K562 (cell line): ENCODE data around the gene REEP2. TPM values are rescaled to one million over a fixed set of nuclear protein-coding genes. Genes with fewer than 3 reads are reported as not detected.
A peak's percentile ranks its signal among the peaks of the same experiment; 100 is the strongest.

ENCODE experiments used
- ATAC-seq: fragments of 200-7000 bp; cut with Tn5 transposase; 3 replicates; pipeline ENCODE4 v1.9.1; 2020; ENCODE audit warnings: moderate library complexity
- BruUV-seq: library from RNA; stranded (reverse); fragments of 400-500 nt; replicated peaks from 2 replicates; lab custom pipeline; 2021; lab: Mats Ljungman, UMichigan
- CTCF ChIA-PET: fragments of 300-600 bp; formaldehyde crosslinking; extraction: SDS; loops from one replicate; lab custom pipeline; 2021; ENCODE audit warnings: low intra/inter-chr PET ratio; lab: Yijun Ruan, JAX
- POLR2A ChIA-PET: fragments of 300-600, 350-650 bp; sonication (Branson Sonifier 250); formaldehyde crosslinking; extraction: SDS; loops from one replicate; lab custom pipeline; 2021; ENCODE audit warnings: antibody characterized with exemption, inconsistent platforms; lab: Yijun Ruan, JAX
- DNase-seq, 4 experiments: peaks; one replicate each; pipeline versions ENCODE4 v3.0.0 to v3.0.0-alpha.2; 2011 to 2018; ENCODE audit warnings: low spot score in 3 of 4, mixed read lengths in 3 of 4; ENCODE audit errors: extremely low read depth in 1 of 4
- FAIRE-seq: peaks from 2 replicates; lab custom pipeline; 2011; peaks lifted over from hg19 to GRCh38; lab: Jason Lieb, UNC
- H2AFZ ChIP-seq: 2 replicates; pipeline ENCODE4 v1.6.0; 2011; ENCODE audit warnings: low read depth, low read length, control low read depth, inconsistent platforms
- H3K27ac ChIP-seq: fragments of 200-600 bp; 3 replicates; pipeline ENCODE4 v1.8.0; 2011; ENCODE audit warnings: low read depth, mild to moderate bottlenecking, control low read depth, inconsistent platforms, low read length, moderate library complexity, mixed read lengths; ENCODE audit errors: extremely low read depth
- H3K27me3 ChIP-seq, 2 experiments: fragments of 300-600 bp in 1 of 2; 2 replicates in 1 of 2; 3 replicates in 1 of 2; pipeline versions ENCODE4 v1.6.0 to v1.8.0; 2011; ENCODE audit warnings: inconsistent platforms in 2 of 2, low read length in 2 of 2, mild to moderate bottlenecking in 1 of 2, mixed read lengths in 1 of 2, moderate library complexity in 1 of 2; ENCODE audit not compliant: control insufficient read depth in 2 of 2, insufficient read depth in 2 of 2
- H3K36me3 ChIP-seq: fragments of 300-600 bp; 3 replicates; pipeline ENCODE4 v1.8.0; 2011; ENCODE audit warnings: mild to moderate bottlenecking, low read length, inconsistent platforms; ENCODE audit not compliant: control insufficient read depth, insufficient read depth
- H3K4me1 ChIP-seq, 2 experiments: fragments of 200-600 bp in 1 of 2; replicated peaks in 1 of 2; 2 replicates in 1 of 2; 3 replicates in 1 of 2; pipeline versions ENCODE4 v1.5.1 to v1.8.0; 2011; ENCODE audit warnings: inconsistent platforms in 2 of 2, low read length in 2 of 2, mild to moderate bottlenecking in 1 of 2, mixed read lengths in 1 of 2, moderate library complexity in 1 of 2; ENCODE audit not compliant: control insufficient read depth in 2 of 2, insufficient read depth in 2 of 2
- H3K4me2 ChIP-seq: 2 replicates; pipeline ENCODE4 v1.6.1; 2011; ENCODE audit warnings: low read length, control low read depth, inconsistent platforms, mixed read lengths; ENCODE audit not compliant: insufficient read depth
- H3K4me3 ChIP-seq: fragments of 200-600 bp; sonication (generic), shearing (Covaris generic); 2 replicates; pipeline ENCODE4 v1.5.1; 2016; ENCODE audit warnings: control low read depth, inconsistent platforms
- H3K79me2 ChIP-seq: fragments of 200-600 bp; 3 replicates; pipeline ENCODE4 v1.8.0; 2011; ENCODE audit warnings: low read length, inconsistent platforms; ENCODE audit not compliant: control insufficient read depth, insufficient read depth
- H3K9ac ChIP-seq, 2 experiments: 2 replicates each; pipeline versions ENCODE4 v1.6.0 to v1.6.1; 2011; ENCODE audit warnings: low read depth in 2 of 2, low read length in 2 of 2, control low read depth in 1 of 2, inconsistent platforms in 1 of 2, mild to moderate bottlenecking in 1 of 2, mixed read lengths in 1 of 2; ENCODE audit not compliant: insufficient read depth in 1 of 2
- H3K9me1 ChIP-seq: one replicate; pipeline ENCODE4 v1.6.0; 2011; ENCODE audit warnings: inconsistent platforms, mild to moderate bottlenecking, low read length, moderate library complexity; ENCODE audit not compliant: control insufficient read depth, insufficient read depth
- H3K9me3 ChIP-seq: replicated peaks from 2 replicates; pipeline ENCODE4 v1.5.1; 2011; ENCODE audit warnings: low read depth, low read length, inconsistent platforms; ENCODE audit not compliant: control insufficient read depth, insufficient read depth
- H4K20me1 ChIP-seq: replicated peaks from 2 replicates; pipeline ENCODE4 v1.6.1; 2011; ENCODE audit warnings: low read length, inconsistent platforms, mixed read lengths; ENCODE audit not compliant: control insufficient read depth, insufficient read depth
- AFF4 ChIP-seq: sonication (generic); formaldehyde crosslinking; IDR thresholded peaks from 2 replicates; pipeline ENCODE4 v1.8.0; 2023; ENCODE audit warnings: mild to moderate bottlenecking, missing genetic modification reagents
- ATF3 ChIP-seq, 2 experiments: fragments of 450-650 bp in 1 of 2; sonication (generic) in 1 of 2; formaldehyde crosslinking in 1 of 2; IDR thresholded peaks in 1 of 2; conservative IDR thresholded peaks in 1 of 2; 2 replicates each; pipeline versions ENCODE4 v1.6.1 to v1.8.1; 2016 to 2023; ENCODE audit warnings: mild to moderate bottlenecking in 2 of 2, moderate library complexity in 2 of 2, inconsistent platforms in 1 of 2, missing genetic modification reagents in 1 of 2
- BRD9 ChIP-seq: fragments of 450-650 bp; IDR thresholded peaks from 2 replicates; pipeline ENCODE4 v1.6.1; 2018; ENCODE audit warnings: low read depth; ENCODE audit not compliant: partially characterized antibody
- DACH1 ChIP-seq: fragments of 450-650 bp; IDR thresholded peaks from 2 replicates; pipeline ENCODE4 v1.6.1; 2018; ENCODE audit not compliant: partially characterized antibody
- FOXK1 ChIP-seq: sonication (generic); formaldehyde crosslinking; IDR thresholded peaks from 2 replicates; pipeline ENCODE4 v1.8.0; 2022; ENCODE audit warnings: missing genetic modification reagents, mild to moderate bottlenecking, borderline replicate concordance
- NBN ChIP-seq: fragments of 450-650 bp; IDR thresholded peaks from 2 replicates; pipeline ENCODE4 v1.6.1; 2016; ENCODE audit warnings: low read depth, mild to moderate bottlenecking
- PRDM10 ChIP-seq: fragments of 450-650 bp; IDR thresholded peaks from 2 replicates; pipeline ENCODE4 v1.6.1; 2018; ENCODE audit not compliant: partially characterized antibody
- SMARCE1 ChIP-seq: fragments of 450-650 bp; IDR thresholded peaks from 2 replicates; pipeline ENCODE4 v1.7.1; 2016; ENCODE audit warnings: mild to moderate bottlenecking
- TAF15 ChIP-seq: fragments of 200-400 bp; formaldehyde crosslinking; IDR thresholded peaks from 2 replicates; pipeline ENCODE4 v1.6.1; 2017; ENCODE audit warnings: mild to moderate bottlenecking, low read depth, low read length, moderate library complexity
- ZNF668 ChIP-seq: fragments of 250-450 bp; sonication (Bioruptor Pico); IDR thresholded peaks from 2 replicates; pipeline ENCODE4 v1.8.0; 2022; ENCODE audit warnings: mild to moderate bottlenecking, inconsistent platforms
- WGBS: fragments of 100-300 bp; shearing (Covaris generic); methylation state at CpG from one replicate; pipeline ENCODE4 v1.1.6; 2016; ENCODE audit warnings: low coverage, mixed read lengths; ENCODE audit not compliant: insufficient coverage; ENCODE audit errors: missing lambda C conversion rate; 5-methylcytosine and 5-hydroxymethylcytosine counted together
- in situ Hi-C: fragments of 300-500 bp; cut with MboI; formaldehyde crosslinking; loops from 4 replicates; pipeline ENCODE4 v1.15.0; 2018; ENCODE audit warnings: inconsistent platforms, mixed read lengths
- intact Hi-C: fragments of 100-400 bp; cut with micrococcal nuclease; formaldehyde crosslinking; loops from 2 replicates; pipeline ENCODE4 v1.14.2; 2022
- polyA plus RNA-seq, 8 experiments: library from polyadenylated mRNA; depleted of rRNA in 4 of 8; stranded (reverse) in 5 of 8; unstranded in 3 of 8; fragments of >200 nt; fragmentation: Nextera tagmentation in 2 of 8; fragmentation: Illumina TruSeq in 1 of 8; extraction: Ambion mirVana in 2 of 8; extraction: Trizol in 1 of 8; gene quantifications; 2 replicates each; pipeline versions ENCODE4 v1.2.1 to v1.2.3, GENCODE V29; 2011 to 2014; ENCODE audit warnings: inconsistent platforms in 1 of 8, missing spikeins in 1 of 8
- total RNA-seq, 7 experiments: library from RNA; depleted of rRNA in 6 of 7; stranded (reverse); fragments of >200 nt in 6 of 7; fragmentation: Illumina TruSeq in 2 of 7; extraction: Trizol in 2 of 7; gene quantifications; 2 replicates each; pipeline versions ENCODE4 v1.2.1 to v1.2.3, GENCODE V29; 2011 to 2021; ENCODE audit warnings: low replicate concordance in 1 of 7

REEP2 gene
- total and polyA plus RNA-seq, 9 of the 15 experiments (the other 6 are each of a cell fraction or from before 2014, with no cell fraction given), result 0.03 to 1.1 (median 0.12) TPM; not detected in 1

- DNase-seq (peak; percentile 93 to 98 (median 94)), ATAC-seq (peak; percentile 77), FAIRE-seq (peak; percentile 93)
- peaks cover 33% of the 10 kb centered on the region for H3K79me2 ChIP-seq
- H3K27ac ChIP-seq, result peak overlapping the region; percentile 91
- POLR2A ChIA-PET, result interaction anchor here (0.6 to 4.0 kb wide), 33 partner anchors 9 to 383 kb away, joined by 3 to 46 read pairs (median 5); partner anchors contain the start of genes ETF1, FAM53C, HSPA9 and KDM3B
- peaks cover 30% of the 10 kb centered on the region for H3K36me3 ChIP-seq
- BruUV-seq, result TSS peak; percentile 90
- H2AFZ ChIP-seq, result peak overlapping the region; percentile 92
- in situ Hi-C loops, result loop anchor here (5.0 kb wide), 1 partner anchor 38 kb away; no protein-coding TSS in a partner anchor
- H3K9ac ChIP-seq, result peak overlapping the region; percentile 93 to 95
- peaks cover 23 to 54% of the 10 kb centered on the region in 2 experiments for H3K4me1 ChIP-seq
- intact Hi-C loops, result loop anchor here (1.0 to 2.0 kb wide), 4 partner anchors 28 to 798 kb away; partner anchors contain the start of gene ETF1
- H4K20me1 ChIP-seq, result peaks cover 29% of the 10 kb centered on the region
- CTCF ChIA-PET, result interaction anchor here (0.8 to 3.2 kb wide), 4 partner anchors 15 to 42 kb away, joined by 3 to 57 read pairs (median 3); no protein-coding TSS in a partner anchor
- under 1% methylated on average over 46 of the region's 64 CpGs for WGBS
- H3K4me3 ChIP-seq, result peak overlapping the region; percentile 90
- peaks cover 22% of the 10 kb centered on the region for H3K9me1 ChIP-seq
- H3K27me3 ChIP-seq, result no peaks in the 10 kb centered on the region
- no peaks in the 10 kb centered on the region for H3K9me3 ChIP-seq
- peak overlapping the region; percentile 86 for H3K4me2 ChIP-seq
- TF ChIP-seq ZNF668 (CRISPR knock-in tag), result 0 out of 2 replicates have a peak, but pooled peaks have one; percentile 43
- TF ChIP-seq AFF4 (CRISPR knock-in tag), result peak; percentile 85
- 0 out of 2 replicates have a peak, but pooled peaks have one; percentile 46 for TF ChIP-seq FOXK1 (CRISPR knock-in tag)
- TF ChIP-seq BRD9, result peak; percentile 96
- peak; percentile 35; the same call in 1 of the 2 replicates for TF ChIP-seq NBN
- TF ChIP-seq TAF15, result no peak
- no peak for TF ChIP-seq DACH1
- TF ChIP-seq PRDM10, result no peak
- no peak for TF ChIP-seq ATF3 (IDR thresholded peaks at IDR 0.05)
- peak; percentile 71 for TF ChIP-seq ATF3 (CRISPR knock-in tag; conservative IDR thresholded peaks at IDR 0.05)
- peak; percentile 25; the same call in 1 of the 2 replicates for TF ChIP-seq SMARCE1
These were observed 25.8 kb downstream of the REEP2 start for GRCh38 chr5:138464388-138465260.
